H1 (cell line): ENCODE measurements around the gene TNS1. TPM values are rescaled to one million over a fixed set of nuclear protein-coding genes. Genes with fewer than 3 reads are reported as not detected.

ENCODE experiments used
- CTCF ChIA-PET: fragments of 300-600 bp; sonication (Branson Sonifier 250); formaldehyde crosslinking; loops from one replicate; lab custom pipeline; 2021; ENCODE audit not compliant: partially characterized antibody; lab: Charles Lee
- POLR2A ChIA-PET: fragments of 300-600 bp; sonication (Branson Sonifier 250); formaldehyde crosslinking; loops from one replicate; lab custom pipeline; 2021; ENCODE audit warnings: inconsistent platforms; ENCODE audit not compliant: partially characterized antibody; lab: Charles Lee
- DNase-seq, 2 experiments: peaks; one replicate each; pipeline versions ENCODE4 v3.0.0 to v3.0.0-alpha.2; 2010 to 2022; ENCODE audit warnings: low spot score in 2 of 2, low read depth in 1 of 2, mixed read lengths in 1 of 2
- FAIRE-seq: peaks from 2 replicates; lab custom pipeline; 2011; peaks lifted over from hg19 to GRCh38; lab: Jason Lieb, UNC
- H2AFZ ChIP-seq: 2 replicates; pipeline ENCODE4 v1.8.1; 2012; ENCODE audit warnings: low read length, inconsistent platforms
- H2AK5ac ChIP-seq: 2 replicates; pipeline ENCODE4 v1.6.1; 2013; ENCODE audit warnings: low read depth, low read length
- H2BK120ac ChIP-seq: replicated peaks from 2 replicates; pipeline ENCODE3; 2013; ENCODE audit warnings: low read depth, low read length, inconsistent platforms
- H2BK12ac ChIP-seq: 2 replicates; pipeline ENCODE4 v1.6.1; 2013; ENCODE audit warnings: low read depth, low read length
- H2BK15ac ChIP-seq: 2 replicates; pipeline ENCODE4 v1.6.1; 2013; ENCODE audit warnings: low read length
- H2BK20ac ChIP-seq: 2 replicates; pipeline ENCODE4 v1.6.1; 2013; ENCODE audit warnings: low read length
- H2BK5ac ChIP-seq: 2 replicates; pipeline ENCODE4 v1.6.1; 2013; ENCODE audit warnings: low read depth, low read length
- H3K14ac ChIP-seq: 2 replicates; pipeline ENCODE4 v1.6.1; 2013; ENCODE audit warnings: inconsistent platforms; ENCODE audit not compliant: insufficient read length
- H3K18ac ChIP-seq: 2 replicates; pipeline ENCODE4 v1.6.1; 2013; ENCODE audit warnings: low read length; ENCODE audit errors: extremely low read depth
- H3K23ac ChIP-seq: 2 replicates; pipeline ENCODE4 v1.6.1; 2013; ENCODE audit warnings: inconsistent platforms; ENCODE audit not compliant: insufficient read length
- H3K23me2 ChIP-seq: 2 replicates; pipeline ENCODE4 v1.6.1; 2013; ENCODE audit warnings: low read depth, low read length
- H3K27ac ChIP-seq: 2 replicates; pipeline ENCODE4 v1.6.1; 2011; ENCODE audit warnings: low read depth, low read length, inconsistent platforms
- H3K27me3 ChIP-seq, 4 experiments: replicated peaks in 1 of 4; 1 replicate in 1 of 4; 2 replicates in 3 of 4; pipeline versions ENCODE4 v1.6.1 to v1.8.1; 2011 to 2013; ENCODE audit warnings: low read length in 3 of 4, mild to moderate bottlenecking in 3 of 4, inconsistent platforms in 2 of 4, mixed read lengths in 2 of 4, moderate library complexity in 1 of 4; ENCODE audit not compliant: control insufficient read depth in 3 of 4, insufficient read depth in 3 of 4; ENCODE audit errors: extremely low read depth in 1 of 4
- H3K36me3 ChIP-seq, 4 experiments: 2 replicates each; pipeline versions ENCODE4 v1.6.1 to v1.8.1; 2011 to 2013; ENCODE audit warnings: mild to moderate bottlenecking in 4 of 4, low read length in 3 of 4, moderate library complexity in 2 of 4, control low read depth in 1 of 4, inconsistent platforms in 1 of 4; ENCODE audit not compliant: insufficient read depth in 4 of 4, control insufficient read depth in 2 of 4
- H3K4ac ChIP-seq: replicated peaks from 2 replicates; pipeline ENCODE3; 2013; ENCODE audit warnings: low read length, low read depth, mixed read lengths, inconsistent platforms; ENCODE audit not compliant: insufficient read length
- H3K4me1 ChIP-seq, 4 experiments: replicated peaks in 1 of 4; 1 replicate in 1 of 4; 2 replicates in 3 of 4; pipeline versions ENCODE4 v1.6.1 to v1.8.1; 2011 to 2013; ENCODE audit warnings: low read length in 3 of 4, inconsistent platforms in 2 of 4, mixed read lengths in 1 of 4; ENCODE audit not compliant: insufficient read depth in 4 of 4, control insufficient read depth in 3 of 4
- H3K4me2 ChIP-seq, 2 experiments: 2 replicates each; pipeline versions ENCODE4 v1.6.1 to v1.8.1; 2011 to 2013; ENCODE audit warnings: low read depth in 2 of 2, low read length in 2 of 2, control low read depth in 1 of 2, inconsistent platforms in 1 of 2, mild to moderate bottlenecking in 1 of 2; ENCODE audit not compliant: insufficient read depth in 1 of 2
- H3K4me3 ChIP-seq, 4 experiments: fragments of 200-600, 300-600 bp in 1 of 4; sonication (generic), shearing (Covaris generic), sonication (Bioruptor Twin) in 1 of 4; 2 replicates each; pipeline versions ENCODE4 v1.5.1 to v1.8.1; 2011 to 2016; ENCODE audit warnings: low read length in 4 of 4, low read depth in 3 of 4, control low read depth in 2 of 4, inconsistent platforms in 2 of 4, mild to moderate bottlenecking in 2 of 4, mixed read lengths in 1 of 4, moderate library complexity in 1 of 4; ENCODE audit not compliant: insufficient read depth in 2 of 4; ENCODE audit errors: extremely low read depth in 1 of 4
- H3K56ac ChIP-seq: replicated peaks from 2 replicates; pipeline ENCODE3; 2013; ENCODE audit warnings: low read depth, mild to moderate bottlenecking, mixed read lengths, low read length, inconsistent platforms; ENCODE audit not compliant: insufficient read length
- H3K79me1 ChIP-seq: 2 replicates; pipeline ENCODE4 v1.6.1; 2013; ENCODE audit warnings: low read depth, low read length, control low read depth
- H3K79me2 ChIP-seq, 2 experiments: 2 replicates each; pipeline versions ENCODE4 v1.6.1 to v1.8.1; 2012 to 2013; ENCODE audit warnings: low read length in 2 of 2, mild to moderate bottlenecking in 2 of 2, inconsistent platforms in 1 of 2; ENCODE audit not compliant: insufficient read depth in 2 of 2, control insufficient read depth in 1 of 2
- H3K9ac ChIP-seq, 4 experiments: replicated peaks in 1 of 4; 1 replicate in 1 of 4; 2 replicates in 3 of 4; pipeline versions ENCODE4 v1.6.1 to v1.8.1; 2011 to 2013; ENCODE audit warnings: low read depth in 3 of 4, low read length in 3 of 4, control low read depth in 2 of 4, mild to moderate bottlenecking in 2 of 4, moderate library complexity in 2 of 4, inconsistent platforms in 1 of 4; ENCODE audit errors: extremely low read depth in 1 of 4
- H3K9me3 ChIP-seq, 2 experiments: 2 replicates each; pipeline versions ENCODE4 v1.6.1 to v1.8.1; 2012 to 2013; ENCODE audit warnings: mild to moderate bottlenecking in 2 of 2, moderate library complexity in 2 of 2, control low read depth in 1 of 2, inconsistent platforms in 1 of 2, low read depth in 1 of 2, low read length in 1 of 2, mixed read lengths in 1 of 2; ENCODE audit not compliant: insufficient read depth in 2 of 2
- H4K20me1 ChIP-seq, 2 experiments: replicated peaks in 1 of 2; 2 replicates each; pipeline versions ENCODE3 to v1.8.1; 2011 to 2013; ENCODE audit warnings: inconsistent platforms in 2 of 2, low read length in 2 of 2, mild to moderate bottlenecking in 1 of 2; ENCODE audit not compliant: insufficient read depth in 2 of 2, control insufficient read depth in 1 of 2
- H4K5ac ChIP-seq: 2 replicates; pipeline ENCODE4 v1.6.1; 2013; ENCODE audit warnings: low read length, low read depth, mixed read lengths, inconsistent platforms; ENCODE audit not compliant: insufficient read length
- H4K8ac ChIP-seq: 2 replicates; pipeline ENCODE4 v1.8.0; 2013; ENCODE audit warnings: mild to moderate bottlenecking, moderate library complexity, low read length, inconsistent platforms; ENCODE audit not compliant: insufficient read depth; ENCODE audit errors: extremely low read depth
- H4K91ac ChIP-seq: replicated peaks from 2 replicates; pipeline ENCODE3; 2013; ENCODE audit warnings: low read length, mixed read lengths, inconsistent platforms; ENCODE audit not compliant: insufficient read length
- ATF2 ChIP-seq: IDR thresholded peaks from 2 replicates; pipeline ENCODE4 v1.6.1; 2012; ENCODE audit warnings: low read length, inconsistent platforms
- CEBPB ChIP-seq: IDR thresholded peaks from 2 replicates; pipeline ENCODE4 v1.6.1; 2012; ENCODE audit warnings: low read depth, low read length
- HDAC2 ChIP-seq, 2 experiments: fragments of 300-600 bp in 1 of 2; sonication (generic) in 1 of 2; IDR thresholded peaks; 2 replicates each; pipeline ENCODE4 v1.6.1; 2011 to 2012; ENCODE audit warnings: low read depth in 2 of 2, low read length in 2 of 2, mild to moderate bottlenecking in 2 of 2, moderate library complexity in 2 of 2, borderline replicate concordance in 1 of 2, inconsistent platforms in 1 of 2
- JUND ChIP-seq: IDR thresholded peaks from 2 replicates; pipeline ENCODE4 v1.6.1; 2011; ENCODE audit warnings: mild to moderate bottlenecking, improper control_type of control experiment, low read length
- POLR2AphosphoS5 ChIP-seq: IDR thresholded peaks from 2 replicates; pipeline ENCODE4 v1.6.1; 2011; ENCODE audit warnings: low read depth, low read length
- RAD21 ChIP-seq, 2 experiments: IDR thresholded peaks in 1 of 2; conservative IDR thresholded peaks in 1 of 2; 2 replicates each; pipeline ENCODE4 v1.6.1; 2011; ENCODE audit warnings: low read depth in 2 of 2, low read length in 2 of 2, improper control_type of control experiment in 1 of 2, inconsistent platforms in 1 of 2, mild to moderate bottlenecking in 1 of 2, moderate library complexity in 1 of 2
- SAP30 ChIP-seq: fragments of 300-600 bp; sonication (generic); IDR thresholded peaks from 2 replicates; pipeline ENCODE4 v1.7.1; 2012; ENCODE audit warnings: low read length, moderate library complexity, mild to moderate bottlenecking, inconsistent platforms; ENCODE audit not compliant: insufficient read depth, insufficient replicate concordance
- SP4 ChIP-seq: IDR thresholded peaks from 2 replicates; pipeline ENCODE4 v1.6.1; 2012; ENCODE audit warnings: low read length, inconsistent platforms
- TEAD4 ChIP-seq: IDR thresholded peaks from 2 replicates; pipeline ENCODE4 v1.6.1; 2012; ENCODE audit warnings: low read depth, low read length, inconsistent platforms, mixed read lengths
- WGBS, 2 experiments: shearing (Covaris generic) in 1 of 2; methylation state at CpG; one replicate each; pipeline versions ENCODE4 v1.1.6 to v1.1.7; 2013 to 2015; ENCODE audit warnings: low lambda C conversion rate in 2 of 2, mixed read lengths in 2 of 2, inconsistent platforms in 1 of 2, low coverage in 1 of 2, missing lambda C conversion rate in 1 of 2; ENCODE audit not compliant: insufficient replicate concordance in 2 of 2, insufficient coverage in 1 of 2, insufficient read length in 1 of 2; ENCODE audit errors: extremely low coverage in 1 of 2, missing lambda C conversion rate in 1 of 2; 5-methylcytosine and 5-hydroxymethylcytosine counted together
- polyA plus RNA-seq, 7 experiments: library from polyadenylated mRNA; depleted of rRNA in 3 of 7; stranded (reverse) in 5 of 7; unstranded in 2 of 7; fragments of >200 nt in 5 of 7; fragments of 200-250 nt in 2 of 7; gene quantifications; 1 replicate in 5 of 7; 2 replicates in 1 of 7; 4 replicates in 1 of 7; pipeline versions ENCODE4 v1.2.1 to v1.2.3, GENCODE V29; 2011 to 2013; ENCODE audit warnings: missing spikeins in 2 of 7, mixed read lengths in 2 of 7
- total RNA-seq: library from RNA; stranded (reverse); fragmentation: NEBNext Ultra II Directional; extraction: Animal tissue kit (Norgen Biotek cat#: 25700); gene quantifications from 2 replicates; pipeline ENCODE4 v1.2.1, GENCODE V29; 2021

The TNS1 gene
- total and polyA plus RNA-seq, 2 of the 8 experiments (the other 6 are each of a cell fraction or from before 2014, with no cell fraction given) = 1.5 to 5.1 TPM

DNA sequence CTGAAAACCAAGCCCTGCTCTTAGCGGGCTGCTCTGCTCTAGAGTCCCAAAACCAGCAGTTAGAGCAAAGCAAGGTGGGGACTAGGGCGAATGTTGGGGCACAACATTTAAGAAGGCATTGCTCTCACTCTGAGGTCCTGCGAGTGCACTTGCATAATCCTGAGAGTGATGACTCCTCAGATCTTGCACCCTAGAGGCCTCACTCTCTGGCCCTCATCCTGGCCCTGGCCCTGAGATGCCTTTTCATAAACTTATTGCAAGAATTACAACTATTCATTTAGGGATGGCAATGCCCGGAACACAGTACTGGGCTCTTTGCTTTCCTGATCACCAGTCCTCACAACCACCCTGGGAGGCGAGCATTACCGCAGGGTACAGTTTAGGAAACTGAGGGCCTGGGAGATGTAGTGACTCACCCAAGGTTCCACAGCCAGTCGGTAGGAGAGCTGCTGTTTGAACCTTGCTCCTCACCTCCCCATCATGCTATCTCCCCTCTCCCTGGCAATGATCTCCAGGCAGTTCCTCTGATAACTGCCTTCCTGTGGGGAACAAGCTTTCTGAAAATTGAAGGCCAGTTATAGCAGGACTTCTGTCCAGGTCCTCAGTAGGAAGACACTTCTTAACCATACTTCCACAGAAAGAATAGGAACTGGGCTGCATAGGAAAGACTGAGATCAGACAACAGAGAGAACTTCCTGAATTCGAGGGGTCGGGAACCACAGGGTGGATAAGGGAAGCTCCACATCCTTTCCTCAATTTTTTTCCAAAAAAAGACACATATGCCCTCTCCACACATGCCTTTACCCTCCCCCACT is 91.3 kb downstream of the TNS1 start:
- Histone ChIP-seq H3K4me3 (peak overlapping the region in 1 of 4 experiments; percentile 46; a peak in 1 of 8 replicates), H2AFZ (no peak overlapping the region), H3K27me3 (peaks cover 0 to 4% (median 2%) of the 10 kb centered on the region in 4 experiments; a peak in 4 of 7 replicates), H3K4me2 (peak overlapping the region; percentile 65 to 67; a peak in 2 of 4 replicates), H3K79me2 (no peaks in the 10 kb centered on the region), H4K91ac (no peak overlapping the region), H3K56ac (no peak overlapping the region), H2BK15ac (no peak overlapping the region), H2BK5ac (peak overlapping the region; percentile 35; the same call in 1 of the 2 replicates), H2BK120ac (no peak overlapping the region), H4K8ac (0 out of 2 replicates have a peak overlapping the region, but pooled peaks have one; percentile 1), H3K36me3 (no peaks in the 10 kb centered on the region), H3K18ac (no peak overlapping the region), H4K5ac (no peak overlapping the region), H3K27ac (no peak overlapping the region), H4K20me1 (no peaks in the 10 kb centered on the region), H3K23me2 (peaks cover 6% of the 10 kb centered on the region; the same call in 1 of the 2 replicates), H3K9ac (no peak overlapping the region), H3K14ac (no peak overlapping the region), H3K4ac (no peak overlapping the region), H3K79me1 (no peaks in the 10 kb centered on the region), H2BK12ac (no peak overlapping the region), H3K23ac (no peak overlapping the region), H3K9me3 (no peaks in the 10 kb centered on the region), H2BK20ac (0 out of 2 replicates have a peak overlapping the region, but pooled peaks have one; percentile 21), H2AK5ac (no peak overlapping the region; the same call in none of the 2 replicates), H3K4me1 (peaks cover 3 to 15% (median 9%) of the 10 kb centered on the region in 4 experiments)
- ChIA-PET POLR2A (interaction anchor here (0.8 to 1.8 kb wide), 2 partner anchors 9 to 13 kb away, joined by 3 to 5 read pairs; no protein-coding TSS in a partner anchor), CTCF (interaction anchor here (0.5 to 5.0 kb wide), 14 partner anchors 10 to 125 kb away, joined by 3 to 31 read pairs (median 4); no protein-coding TSS in a partner anchor)
- 84% methylated on average over 9 of the region's 9 CpGs; no CpG with 5 or more reads in 1 of the 2 experiments for WGBS, 2 experiments
- FAIRE-seq (no peak), DNase-seq (no peak)
- TF ChIP-seq HDAC2 (IDR thresholded peaks at IDR 0.05; ENCODE audit: borderline replicate concordance in 1 of 2, low read depth in 2 of 2, low read length in 2 of 2) (no peak), POLR2AphosphoS5 (no peak), RAD21 (IDR thresholded peaks at IDR 0.05 in 1 of 2, conservative IDR thresholded peaks at IDR 0.05 in 1 of 2; ENCODE audit: low read depth in 2 of 2, low read length in 2 of 2) (no peak), TEAD4 (no peak), JUND (no peak), SP4 (no peak), ATF2 (no peak), SAP30 (no peak), CEBPB (no peak)
